Activated T-cell treated with anti-CD3 and anti-CD28 coated beads, Interleukin-2, amount 50 U/mL, for 24 hours (primary cell): Measurements from ENCODE around the gene OSM.
"Not testable (repeated sequence)": the region's sequence is repeated elsewhere in the genome, so short reads cannot be mapped to it uniquely, and the experiment has no call there.

Experiments used
- DNase-seq: peaks from one replicate; pipeline ENCODE4 v3.0.0-alpha.2; 2020
- H3K27ac Mint-ChIP-seq: 2 replicates; pipeline ENCODE4 v1.8.0; 2020; ENCODE audit warnings: mild to moderate bottlenecking, mixed read lengths
- H3K27me3 Mint-ChIP-seq: 2 replicates; pipeline ENCODE4 v1.8.0; 2020; ENCODE audit warnings: mixed read lengths
- H3K36me3 Mint-ChIP-seq: 2 replicates; pipeline ENCODE4 v1.8.0; 2020; ENCODE audit warnings: low read depth, mixed read lengths
- H3K4me1 Mint-ChIP-seq: 2 replicates; pipeline ENCODE4 v1.8.0; 2020; ENCODE audit warnings: low read depth, mixed read lengths
- H3K4me3 Mint-ChIP-seq: 2 replicates; pipeline ENCODE4 v1.8.0; 2020; ENCODE audit warnings: mild to moderate bottlenecking, moderate library complexity, mixed read lengths
- H3K9me3 Mint-ChIP-seq: 2 replicates; pipeline ENCODE4 v1.8.0; 2020; ENCODE audit warnings: mixed read lengths

Gene OSM

GRCh38 chr22:30241576-30242371 is 24.9 kb downstream of the OSM start:
- H3K4me3 Mint-ChIP-seq, result peak overlapping the region; percentile 90
- peak overlapping the region; percentile 93 for H3K27ac Mint-ChIP-seq
- H3K36me3 Mint-ChIP-seq, result peaks cover 67% of the 10 kb centered on the region
- no peaks in the 10 kb centered on the region for H3K27me3 Mint-ChIP-seq
- peaks cover 42% of the 10 kb centered on the region for H3K4me1 Mint-ChIP-seq
- H3K9me3 Mint-ChIP-seq, result no peaks in the 10 kb centered on the region
- DNase-seq, result no peak

- Mint-ChIP-seq H3K27me3 (no peaks in the 10 kb centered on the region), H3K27ac (peak overlapping the region; percentile 77), H3K4me1 (peaks cover 38% of the 10 kb centered on the region), H3K4me3 (peak overlapping the region; percentile 55), H3K36me3 (peaks cover 61% of the 10 kb centered on the region), H3K9me3 (no peaks in the 10 kb centered on the region)
- no peak for DNase-seq
Measured at GRCh38 chr22:30240541-30241417, 25.9 kb downstream of the OSM start.

GRCh38 chr22:30239488-30240405 is 26.9 kb downstream of the OSM start:
- H3K4me3 Mint-ChIP-seq, result no peak overlapping the region
- peak overlapping the region; percentile 61 for H3K27ac Mint-ChIP-seq
- H3K4me1 Mint-ChIP-seq, result peaks cover 30% of the 10 kb centered on the region
- no peaks in the 10 kb centered on the region for H3K27me3 Mint-ChIP-seq
- no peak for DNase-seq
- peaks cover 51% of the 10 kb centered on the region for H3K36me3 Mint-ChIP-seq
- no peaks in the 10 kb centered on the region for H3K9me3 Mint-ChIP-seq

GRCh38 chr22:30238661-30239487 is 27.8 kb downstream of the OSM start:
- Mint-ChIP-seq H3K4me1 (peaks cover 21% of the 10 kb centered on the region), H3K9me3 (no peaks in the 10 kb centered on the region), H3K27me3 (no peaks in the 10 kb centered on the region), H3K4me3 (peak overlapping the region; percentile 9), H3K36me3 (peaks cover 42% of the 10 kb centered on the region), H3K27ac (peak overlapping the region; percentile 76)
- DNase-seq, result no peak

- H3K9me3 Mint-ChIP-seq, result no peaks in the 10 kb centered on the region
- H3K4me3 Mint-ChIP-seq, result no peak overlapping the region
- H3K36me3 Mint-ChIP-seq, result peaks cover 35% of the 10 kb centered on the region
- H3K27me3 Mint-ChIP-seq, result no peaks in the 10 kb centered on the region
- peaks cover 15% of the 10 kb centered on the region for H3K4me1 Mint-ChIP-seq
- no peak for DNase-seq
- H3K27ac Mint-ChIP-seq, result peak overlapping the region; percentile 76
Measured at GRCh38 chr22:30238136-30238535, 28.5 kb downstream of the OSM start.

- Mint-ChIP-seq H3K27me3 (no peaks in the 10 kb centered on the region), H3K9me3 (no peaks in the 10 kb centered on the region), H3K27ac (peak overlapping the region; percentile 22), H3K4me1 (peaks cover 8% of the 10 kb centered on the region), H3K36me3 (peaks cover 22% of the 10 kb centered on the region), H3K4me3 (no peak overlapping the region)
- DNase-seq, result no peak
Measured at GRCh38 chr22:30236875-30237274, 29.8 kb downstream of the OSM start.

GRCh38 chr22:30235687-30236170 is 30.9 kb downstream of the OSM start:
- H3K4me3 Mint-ChIP-seq, result no peak overlapping the region
- H3K4me1 Mint-ChIP-seq, result peaks cover 7% of the 10 kb centered on the region

GRCh38 chr22:30234786-30235470 is 31.7 kb downstream of the OSM start:
- Mint-ChIP-seq H3K4me1 (peaks cover 5% of the 10 kb centered on the region), H3K4me3 (no peak overlapping the region), H3K27ac (peak overlapping the region; percentile 2), H3K36me3 (peaks cover 5% of the 10 kb centered on the region), H3K27me3 (no peaks in the 10 kb centered on the region), H3K9me3 (no peaks in the 10 kb centered on the region)
- no peak for DNase-seq

More at GRCh38 chr22:30235687-30236170, 30.9 kb downstream of the OSM start:
- Mint-ChIP-seq H3K36me3 (peaks cover 11% of the 10 kb centered on the region), H3K27ac (peak overlapping the region; percentile 35), H3K27me3 (no peaks in the 10 kb centered on the region), H3K9me3 (no peaks in the 10 kb centered on the region)
- no peak for DNase-seq

GRCh38 chr22:30234325-30234724 is 32.3 kb downstream of the OSM start:
- not testable (repeated sequence) for H3K27me3 Mint-ChIP-seq, H3K36me3 Mint-ChIP-seq, H3K9me3 Mint-ChIP-seq, H3K27ac Mint-ChIP-seq, H3K4me1 Mint-ChIP-seq, H3K4me3 Mint-ChIP-seq, DNase-seq

GRCh38 chr22:30233582-30233981 is 33.1 kb downstream of the OSM start:
- Mint-ChIP-seq H3K9me3 (no peaks in the 10 kb centered on the region), H3K27ac (no peak overlapping the region), H3K4me1 (peaks cover 3% of the 10 kb centered on the region), H3K4me3 (no peak overlapping the region), H3K27me3 (no peaks in the 10 kb centered on the region), H3K36me3 (no peaks in the 10 kb centered on the region)
- DNase-seq, result no peak

- no peak overlapping the region for H3K4me3 Mint-ChIP-seq
- H3K9me3 Mint-ChIP-seq, result no peaks in the 10 kb centered on the region
- no peak for DNase-seq
- no peaks in the 10 kb centered on the region for H3K27me3 Mint-ChIP-seq
- no peak overlapping the region for H3K27ac Mint-ChIP-seq
- H3K36me3 Mint-ChIP-seq, result no peaks in the 10 kb centered on the region
- H3K4me1 Mint-ChIP-seq, result peaks cover 6% of the 10 kb centered on the region
Measured at GRCh38 chr22:30232716-30233218, 33.9 kb downstream of the OSM start.

- H3K27me3 Mint-ChIP-seq, result no peaks in the 10 kb centered on the region
- no peaks in the 10 kb centered on the region for H3K36me3 Mint-ChIP-seq
- peaks cover 15% of the 10 kb centered on the region for H3K4me1 Mint-ChIP-seq
- no peak overlapping the region for H3K27ac Mint-ChIP-seq
- H3K4me3 Mint-ChIP-seq, result no peak overlapping the region
- no peaks in the 10 kb centered on the region for H3K9me3 Mint-ChIP-seq
- DNase-seq, result no peak
Measured at GRCh38 chr22:30230787-30231461, 35.7 kb downstream of the OSM start.
